SHP77 treated with DMSO at 0.1 percent for 48 hours (cell line): ENCODE measurements around the gene LSP1.

Experiments used
- DNase-seq: peaks from one replicate; lab custom pipeline; 2025; lab: John Stamatoyannopoulos, UW

LSP1 gene

DNA sequence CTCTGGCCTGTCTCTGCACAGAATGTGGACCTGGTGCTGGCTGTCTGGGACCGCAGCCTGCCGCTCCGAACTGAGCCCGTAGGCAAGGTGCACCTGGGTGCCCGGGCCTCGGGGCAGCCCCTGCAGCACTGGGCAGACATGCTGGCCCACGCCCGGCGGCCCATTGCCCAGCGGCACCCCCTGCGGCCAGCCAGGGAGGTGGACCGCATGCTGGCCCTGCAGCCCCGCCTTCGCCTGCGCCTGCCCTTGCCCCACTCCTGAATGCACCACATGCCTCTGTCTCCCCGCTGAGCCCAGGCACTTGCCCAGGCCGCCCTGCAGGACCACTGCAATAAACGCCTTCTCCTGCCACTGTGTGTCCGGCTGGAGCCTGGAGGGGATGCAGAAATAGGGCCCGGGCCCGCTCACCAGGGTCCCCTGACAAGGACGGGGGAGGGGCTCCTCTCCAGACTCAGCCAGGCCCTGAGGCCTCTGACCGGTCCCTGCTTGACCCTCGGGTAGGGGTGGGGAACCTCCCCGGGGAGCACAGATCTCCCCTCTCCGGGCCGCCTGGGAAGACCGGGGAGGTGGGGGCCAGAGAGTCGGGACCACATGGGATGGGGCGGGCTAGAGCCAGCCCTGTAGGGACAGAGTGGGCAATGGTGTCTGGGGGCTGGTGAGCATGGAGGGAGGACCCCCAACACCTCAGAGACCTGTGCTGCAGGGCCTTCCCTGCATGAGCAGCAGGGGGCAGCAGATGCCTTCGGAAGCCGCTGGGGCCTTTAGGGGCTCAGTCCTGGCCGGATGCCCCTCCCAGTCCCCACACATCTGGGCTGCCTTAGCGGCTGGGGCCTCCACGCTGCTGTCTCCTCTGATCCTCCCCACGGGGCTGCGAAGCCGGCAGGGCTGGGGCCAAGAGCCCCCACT, 15.5 kb upstream of the LSP1 start:
- DNase-seq: no peak

GRCh38 chr11:1838077-1838425, 14.8 kb upstream of the LSP1 start:
- no peak for DNase-seq

GRCh38 chr11:1838426-1839144, 14.3 kb upstream of the LSP1 start, which contains the start of gene TNNI2:
TNNI2 (plus strand) TSS chr11:1838981; CDS start chr11:1839697, 716 bp downstream.
- no peak for DNase-seq

- no peak for DNase-seq
Measured at GRCh38 chr11:1839204-1839923, 13.5 kb upstream of the LSP1 start.

GRCh38 chr11:1839924-1840779, 12.7 kb upstream of the LSP1 start:
- DNase-seq: no peak

GRCh38 chr11:1840780-1841480, 12.0 kb upstream of the LSP1 start:
- no peak for DNase-seq

DNA sequence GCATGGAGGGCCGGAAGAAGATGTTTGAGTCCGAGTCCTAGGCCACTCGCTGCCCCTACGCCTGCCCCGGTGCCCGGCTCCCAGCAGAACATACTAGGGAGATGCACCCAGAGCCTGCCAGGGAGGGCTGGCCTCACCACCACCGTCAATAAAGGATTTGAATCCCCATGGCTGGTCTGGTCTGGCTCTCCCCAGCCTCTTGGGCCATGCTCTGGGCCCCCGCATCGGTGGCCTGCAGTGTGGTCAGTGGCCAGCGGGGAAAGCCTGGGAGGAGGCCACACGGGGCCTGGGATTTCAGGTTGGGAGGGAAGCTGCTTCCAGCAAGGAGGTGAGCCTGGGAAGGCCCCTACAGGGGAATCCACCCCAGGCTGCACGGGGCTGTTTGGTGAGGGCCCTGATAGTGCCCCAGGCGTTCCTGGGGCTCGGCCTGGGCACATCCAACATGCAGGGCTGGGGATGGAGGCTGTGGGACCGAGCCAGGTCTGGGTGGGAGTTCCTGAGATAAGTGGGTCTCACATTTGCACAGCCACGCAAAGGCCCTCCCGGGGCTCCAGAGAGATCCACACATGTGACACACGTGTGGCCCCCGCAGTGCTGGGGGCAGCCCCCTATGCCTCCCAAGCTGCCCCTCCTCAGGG, 11.3 kb upstream of the LSP1 start:
- no peak for DNase-seq

- DNase-seq: no peak
Measured at GRCh38 chr11:1842149-1843097, 10.5 kb upstream of the LSP1 start.

DNA sequence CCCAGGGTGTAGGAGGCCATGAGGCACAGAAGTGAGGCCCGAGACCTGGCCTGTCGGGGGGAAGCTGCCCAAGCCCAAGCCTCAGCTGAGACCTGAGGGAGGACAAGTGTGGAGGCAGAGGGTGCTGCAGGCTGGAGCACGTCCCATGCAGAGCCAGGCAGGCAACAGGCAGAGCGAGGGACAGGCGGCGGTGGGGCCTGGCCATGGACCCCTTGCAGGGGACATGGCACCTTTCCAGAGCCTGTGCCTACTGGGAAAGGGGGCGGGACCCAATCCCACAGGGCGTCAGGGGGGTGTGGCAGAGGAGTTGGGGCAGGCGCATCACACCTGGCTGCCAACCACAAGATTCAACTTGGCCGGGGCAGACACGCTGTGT, 9.8 kb upstream of the LSP1 start:
- no peak for DNase-seq

DNA sequence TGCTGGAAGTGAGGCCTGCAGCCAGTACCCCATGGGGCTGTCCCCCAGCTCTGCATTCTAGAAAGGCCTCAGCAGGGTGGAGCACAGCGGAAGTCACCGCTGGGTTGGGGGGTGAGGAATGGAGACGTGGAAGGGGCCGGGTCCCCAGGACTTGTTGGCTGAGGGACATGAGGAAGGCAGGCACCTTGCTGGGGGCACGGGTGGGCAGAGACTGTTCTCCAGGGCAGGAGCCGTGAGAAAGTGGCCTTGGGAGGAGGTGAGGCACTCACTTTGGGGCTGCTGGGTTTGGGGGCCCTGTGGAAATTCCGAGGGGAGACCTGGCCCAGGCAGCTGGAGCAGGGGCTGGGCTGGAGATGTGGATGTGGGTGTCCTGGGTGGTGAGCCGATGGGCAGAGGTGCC, 9.1 kb upstream of the LSP1 start:
- no peak for DNase-seq

DNA sequence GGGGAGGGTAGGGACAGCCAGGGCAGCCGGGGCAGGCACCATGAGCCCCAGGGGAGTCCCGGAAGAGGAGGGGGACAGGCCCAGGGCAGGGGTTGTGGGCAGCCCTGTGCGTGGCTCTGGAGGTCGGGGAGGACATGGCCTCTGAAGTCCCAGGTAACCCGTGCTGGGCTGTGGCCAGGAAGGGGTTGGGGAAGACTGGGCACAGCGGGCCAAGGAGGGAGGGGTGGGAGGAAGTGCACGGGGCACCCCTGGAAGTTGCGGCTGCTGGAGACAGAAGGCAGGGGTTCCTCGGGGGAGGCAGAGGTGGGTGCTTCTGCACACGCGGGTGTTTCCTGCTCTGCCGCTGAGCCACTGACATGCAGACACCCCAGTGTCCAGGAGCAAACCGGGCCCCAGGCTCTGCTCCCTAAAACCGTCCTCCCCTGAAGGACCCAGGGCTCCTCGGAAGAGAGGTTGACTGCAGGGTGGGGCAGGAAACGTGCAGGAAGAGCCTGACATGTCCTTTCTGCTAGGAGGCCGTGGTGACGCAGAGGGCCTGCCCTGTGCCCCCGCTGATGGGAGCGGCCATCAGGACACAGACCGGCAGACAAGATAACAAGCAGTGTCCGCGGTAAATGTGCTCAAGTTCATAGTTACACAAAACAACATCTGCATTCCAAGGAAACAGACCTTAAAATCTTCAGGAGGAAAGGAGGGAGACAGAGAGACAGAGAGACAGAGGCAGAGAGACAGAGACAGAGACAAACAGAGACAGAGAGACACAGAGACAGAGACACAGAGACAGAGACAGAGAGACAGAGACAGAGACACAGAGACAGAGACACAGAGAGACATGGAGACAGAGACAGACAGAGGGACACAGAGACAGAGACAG, 8.4 kb upstream of the LSP1 start:
- no peak for DNase-seq

DNA sequence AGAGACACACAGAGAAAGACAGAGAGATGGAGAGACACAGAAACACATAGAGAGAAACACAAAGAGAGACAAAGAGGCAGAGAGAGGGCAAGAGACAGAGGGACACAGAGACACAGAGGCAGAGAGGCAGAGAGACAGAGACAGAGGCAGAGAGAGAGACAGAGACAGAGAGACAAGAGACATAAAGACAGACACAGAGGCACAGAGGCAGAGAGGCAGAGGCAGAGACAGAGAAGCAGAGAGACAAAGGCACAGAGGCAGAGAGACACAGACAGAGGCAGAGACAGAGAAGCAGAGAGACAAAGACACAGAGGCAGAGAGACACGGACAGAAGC, 7.8 kb upstream of the LSP1 start:
- DNase-seq: no peak

DNA sequence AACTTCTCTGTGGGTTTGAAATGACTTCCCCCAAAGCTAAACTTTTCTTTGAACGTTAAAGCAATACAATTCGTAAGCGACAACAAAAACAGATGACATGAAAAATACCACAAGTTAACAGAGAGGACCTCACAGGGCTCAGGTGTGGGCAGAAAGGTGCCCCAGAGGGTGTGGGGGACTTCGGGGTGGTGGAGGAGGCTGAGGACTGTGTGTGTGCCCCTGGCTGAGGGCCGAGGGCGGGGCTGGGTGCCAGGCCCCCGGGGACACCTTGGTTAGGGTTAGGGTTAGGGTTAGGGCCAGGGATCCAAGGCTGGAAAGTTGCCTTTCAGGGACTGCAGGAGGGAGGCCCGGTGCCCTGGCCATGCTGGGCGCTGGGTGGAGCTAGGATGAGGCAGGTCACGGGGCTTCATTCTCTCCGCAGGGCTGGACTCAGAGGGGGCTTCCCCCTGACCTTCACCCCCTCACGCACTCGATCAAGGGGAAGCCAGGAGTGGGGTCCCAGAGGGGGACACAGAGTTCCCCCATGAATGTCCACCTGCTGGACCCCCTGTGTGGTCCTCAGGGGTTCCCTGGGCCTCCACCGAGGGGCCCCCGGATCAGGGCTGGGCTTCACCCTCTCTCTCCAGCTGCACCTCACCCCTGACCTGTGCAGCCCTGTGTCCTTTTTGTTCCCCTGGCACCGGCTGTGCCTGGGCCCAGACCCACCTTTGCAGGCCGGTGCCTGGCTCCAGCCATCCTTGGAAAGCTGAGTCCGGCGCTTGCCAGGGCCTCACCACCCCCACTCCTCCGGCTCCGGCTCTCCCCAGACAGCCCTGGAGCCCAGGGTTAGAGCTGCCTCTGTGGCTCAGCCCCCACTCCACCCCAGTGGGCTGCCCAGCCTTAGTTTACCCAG, 7.1 kb upstream of the LSP1 start:
- DNase-seq: no peak

GRCh38 chr11:1846453-1846932, 6.4 kb upstream of the LSP1 start:
- no peak for DNase-seq

DNA sequence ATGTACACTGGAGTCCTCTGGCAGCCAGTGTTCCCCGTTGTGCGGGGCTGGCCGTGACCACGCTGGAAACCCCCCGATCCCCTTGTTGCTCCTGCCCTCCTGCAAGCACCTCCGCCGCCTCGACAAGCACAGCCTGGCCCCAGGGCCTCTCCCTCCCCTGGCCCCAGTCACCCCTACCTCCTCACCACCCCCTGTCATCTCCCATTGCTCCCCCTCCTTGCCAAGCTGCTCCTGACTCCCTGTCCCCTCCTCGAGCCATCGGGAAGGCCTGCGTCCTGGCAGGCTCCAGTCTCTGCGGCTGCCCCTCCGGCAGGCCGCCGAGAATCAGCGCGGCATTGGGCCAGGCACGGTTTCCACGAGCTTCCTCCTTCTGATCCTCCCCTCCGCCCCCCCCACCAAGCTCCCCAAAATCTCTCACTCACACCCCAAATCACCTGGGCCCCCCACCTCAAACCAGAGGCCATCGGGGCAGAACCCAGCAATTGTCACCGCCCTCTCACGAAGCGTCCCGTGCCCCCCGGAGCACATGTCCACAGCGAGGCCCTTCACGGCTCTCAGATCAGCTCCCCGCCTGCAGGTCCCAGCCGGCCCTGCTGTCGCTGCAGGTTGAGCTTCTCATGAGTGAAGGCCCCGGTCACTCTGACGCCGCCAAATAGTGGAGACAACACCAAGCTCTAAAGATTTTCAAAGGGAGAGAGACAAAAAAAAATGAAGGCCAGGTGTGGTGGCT, 5.7 kb upstream of the LSP1 start:
- DNase-seq: no peak

GRCh38 chr11:1847926-1848639, 4.8 kb upstream of the LSP1 start:
- DNase-seq: no peak
